Karpas-422 (cell line): ENCODE measurements around the gene ZNF770. TPM values are rescaled to one million over a fixed set of nuclear protein-coding genes. Genes with fewer than 3 reads are reported as not detected.

Source experiments
- DNase-seq: peaks from one replicate; pipeline ENCODE4 v3.0.0-alpha.2; 2015
- H2AFZ ChIP-seq: fragments of 200-600 bp; sonication (generic); 2 replicates; pipeline ENCODE4 v1.6.1; 2014; ENCODE audit warnings: antibody characterized with exemption, low read length, mixed read lengths
- H3K27ac ChIP-seq: fragments of 200-600 bp; sonication (generic); 2 replicates; pipeline ENCODE4 v1.5.1; 2014; ENCODE audit warnings: mild to moderate bottlenecking, low read length, moderate library complexity
- H3K27me3 ChIP-seq: fragments of 200-600 bp; sonication (generic); 2 replicates; pipeline ENCODE4 v1.6.1; 2014; ENCODE audit warnings: low read length, mixed read lengths
- H3K36me3 ChIP-seq: fragments of 200-600 bp; sonication (generic); 2 replicates; pipeline ENCODE4 v1.6.1; 2014; ENCODE audit warnings: low read length, mixed read lengths; ENCODE audit not compliant: insufficient read depth
- H3K4me1 ChIP-seq: fragments of 200-600 bp; sonication (generic); 2 replicates; pipeline ENCODE4 v1.6.1; 2014; ENCODE audit warnings: mild to moderate bottlenecking, low read length, mixed read lengths
- H3K4me2 ChIP-seq: fragments of 200-600 bp; sonication (generic); 2 replicates; pipeline ENCODE4 v1.6.1; 2014; ENCODE audit warnings: low read length, low read depth, mild to moderate bottlenecking; ENCODE audit not compliant: poor library complexity, severe bottlenecking
- H3K4me3 ChIP-seq: fragments of 200-600 bp; sonication (generic); 2 replicates; pipeline ENCODE4 v1.5.1; 2014; ENCODE audit warnings: mild to moderate bottlenecking, antibody characterized with exemption, low read length, mixed read lengths
- H3K79me2 ChIP-seq: fragments of 200-600 bp; sonication (generic); 2 replicates; pipeline ENCODE4 v1.6.1; 2014; ENCODE audit warnings: mild to moderate bottlenecking, low read length, mixed read lengths
- H3K9ac ChIP-seq: fragments of 200-600 bp; sonication (generic); 2 replicates; pipeline ENCODE4 v1.6.0; 2014; ENCODE audit warnings: low read length
- H3K9me2 ChIP-seq: fragments of 200-600 bp; sonication (generic), shearing (Covaris generic); replicated peaks from 2 replicates; pipeline ENCODE4 v1.6.0; 2014; ENCODE audit warnings: mild to moderate bottlenecking, low read length, moderate library complexity; ENCODE audit not compliant: insufficient read depth
- H3K9me3 ChIP-seq: fragments of 300-700, 200-600 bp; sonication (generic); 2 replicates; pipeline ENCODE4 v1.6.1; 2014; ENCODE audit warnings: low read length, mixed read lengths
- H4K20me1 ChIP-seq: fragments of 200-600 bp; sonication (generic); 2 replicates; pipeline ENCODE4 v1.6.1; 2014; ENCODE audit warnings: mild to moderate bottlenecking, antibody characterized with exemption, low read length, low read depth; ENCODE audit not compliant: insufficient read depth
- total RNA-seq: library from RNA; depleted of rRNA; stranded (reverse); fragments of >200 nt; shearing (Covaris generic); gene quantifications from 2 replicates; pipeline ENCODE4 v1.2.3, GENCODE V29; 2014; ENCODE audit warnings: low replicate concordance; rRNA removed

ZNF770 gene, protein sequence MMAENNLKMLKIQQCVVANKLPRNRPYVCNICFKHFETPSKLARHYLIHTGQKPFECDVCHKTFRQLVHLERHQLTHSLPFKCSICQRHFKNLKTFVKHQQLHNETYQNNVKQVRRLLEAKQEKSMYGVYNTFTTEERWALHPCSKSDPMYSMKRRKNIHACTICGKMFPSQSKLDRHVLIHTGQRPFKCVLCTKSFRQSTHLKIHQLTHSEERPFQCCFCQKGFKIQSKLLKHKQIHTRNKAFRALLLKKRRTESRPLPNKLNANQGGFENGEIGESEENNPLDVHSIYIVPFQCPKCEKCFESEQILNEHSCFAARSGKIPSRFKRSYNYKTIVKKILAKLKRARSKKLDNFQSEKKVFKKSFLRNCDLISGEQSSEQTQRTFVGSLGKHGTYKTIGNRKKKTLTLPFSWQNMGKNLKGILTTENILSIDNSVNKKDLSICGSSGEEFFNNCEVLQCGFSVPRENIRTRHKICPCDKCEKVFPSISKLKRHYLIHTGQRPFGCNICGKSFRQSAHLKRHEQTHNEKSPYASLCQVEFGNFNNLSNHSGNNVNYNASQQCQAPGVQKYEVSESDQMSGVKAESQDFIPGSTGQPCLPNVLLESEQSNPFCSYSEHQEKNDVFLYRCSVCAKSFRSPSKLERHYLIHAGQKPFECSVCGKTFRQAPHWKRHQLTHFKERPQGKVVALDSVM
- total RNA-seq = 22.3 and 47.5 TPM in 2 replicates

DNA sequence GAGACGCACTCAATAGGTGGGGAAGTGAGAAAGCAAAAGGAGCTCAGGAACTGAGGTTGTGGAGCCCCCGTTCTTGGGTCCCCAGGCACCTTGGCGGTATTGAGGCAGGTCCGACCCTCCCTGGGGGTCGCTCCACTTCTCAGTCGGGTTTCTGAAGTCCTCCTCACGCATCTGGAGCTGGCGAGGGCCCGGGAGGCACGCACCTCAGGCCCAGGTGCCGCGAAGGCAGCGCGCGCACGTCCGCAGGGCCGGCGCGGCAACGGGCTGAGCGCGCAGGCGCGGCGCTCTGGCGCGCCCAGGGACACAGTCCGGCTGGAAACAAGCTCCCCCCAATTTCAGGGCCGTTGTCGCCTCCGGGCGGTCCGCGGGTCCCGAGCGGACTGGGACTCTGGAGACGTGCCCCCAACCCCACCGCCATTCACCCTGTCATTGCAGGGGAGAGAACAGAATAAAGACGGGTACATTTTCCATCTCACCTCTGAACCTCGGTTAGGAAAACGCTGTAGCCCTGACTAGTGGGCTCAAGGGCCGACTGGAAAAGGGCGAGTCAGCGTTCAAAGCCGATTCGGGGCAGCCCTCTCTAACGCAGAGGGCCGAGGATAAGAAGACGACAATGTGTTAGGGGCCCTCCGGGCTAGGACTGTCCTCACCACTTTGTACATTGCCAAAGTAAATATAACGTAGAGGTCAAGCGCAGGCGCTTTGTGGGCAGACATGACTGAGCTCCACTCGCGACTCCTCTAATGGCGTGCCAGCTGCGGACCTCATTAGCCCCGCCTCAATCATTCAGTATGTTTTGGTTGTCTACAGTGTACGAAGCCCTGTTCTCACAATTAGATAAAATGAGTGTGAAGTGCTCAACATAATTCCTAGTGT lies at the start of gene ZNF770:
TSS of gene ZNF770 (minus strand) at position 261 of the 876 bp plus-strand sequence. CDS start 4,853 bp downstream, outside the sequence.
- no peaks in the 10 kb centered on the region for H3K27me3 ChIP-seq
- H3K79me2 ChIP-seq = peaks cover 46% of the 10 kb centered on the region
- H3K9me2 ChIP-seq = no peaks in the 10 kb centered on the region
- H3K27ac ChIP-seq = peak within 1 kb of the TSS; percentile 79
- peaks cover 35% of the 10 kb centered on the region for H3K4me1 ChIP-seq
- peak within 1 kb of the TSS; percentile 99 for H2AFZ ChIP-seq
- peak; percentile 94 for DNase-seq
- H4K20me1 ChIP-seq = peaks cover 18% of the 10 kb centered on the region
- H3K9ac ChIP-seq = peak within 1 kb of the TSS; percentile 98
- H3K9me3 ChIP-seq = no peaks in the 10 kb centered on the region
- peak within 1 kb of the TSS; percentile 98 for H3K4me3 ChIP-seq
- H3K36me3 ChIP-seq = peaks cover 21% of the 10 kb centered on the region; the same call in 1 of the 2 replicates
- H3K4me2 ChIP-seq = peak within 1 kb of the TSS; percentile 95

DNA sequence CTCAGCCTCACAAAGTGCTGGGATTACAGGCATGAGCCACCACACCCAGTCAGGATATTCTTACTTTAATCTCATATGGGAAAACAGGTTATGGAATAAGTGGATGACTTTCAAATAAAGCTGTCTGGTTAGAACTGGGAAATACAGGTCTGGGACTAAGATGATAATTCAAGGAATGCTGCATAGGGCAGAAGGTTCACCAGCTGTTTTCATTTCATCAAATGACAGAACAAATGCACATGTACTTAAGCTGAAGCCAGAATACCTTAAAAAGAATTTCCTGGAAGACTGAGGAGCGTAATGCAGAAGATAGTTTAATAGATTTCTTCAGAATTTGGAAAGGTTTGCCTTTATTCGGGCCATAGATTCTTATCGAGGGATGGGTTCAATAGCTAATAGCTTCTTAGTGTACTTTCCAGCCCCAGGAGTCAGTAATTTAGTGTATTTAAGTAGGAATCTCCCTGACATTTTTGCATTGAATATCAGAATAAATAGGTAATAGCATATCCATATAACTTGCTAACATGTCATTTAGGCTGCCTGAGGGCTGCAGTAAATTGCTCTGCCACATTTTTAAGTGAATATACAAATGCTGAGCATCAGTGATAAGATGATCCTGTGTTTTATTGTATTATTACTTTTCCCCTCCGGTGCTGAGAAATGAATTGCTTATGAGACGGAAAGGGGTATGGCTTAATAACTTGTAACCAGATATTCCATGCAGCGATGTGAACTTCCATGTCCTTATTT lies 40.3 kb upstream of the ZNF770 start:
- no peak for DNase-seq
- no peaks in the 10 kb centered on the region for H3K9me3 ChIP-seq
- H3K4me2 ChIP-seq = no peak overlapping the region
- H3K27ac ChIP-seq = no peak overlapping the region
- no peak overlapping the region for H2AFZ ChIP-seq
- H3K27me3 ChIP-seq = no peaks in the 10 kb centered on the region
- no peaks in the 10 kb centered on the region for H4K20me1 ChIP-seq
- H3K36me3 ChIP-seq = no peaks in the 10 kb centered on the region
- no peak overlapping the region for H3K4me3 ChIP-seq
- no peaks in the 10 kb centered on the region for H3K9me2 ChIP-seq
- no peaks in the 10 kb centered on the region for H3K4me1 ChIP-seq
- H3K9ac ChIP-seq = no peak overlapping the region
- H3K79me2 ChIP-seq = no peaks in the 10 kb centered on the region

DNA sequence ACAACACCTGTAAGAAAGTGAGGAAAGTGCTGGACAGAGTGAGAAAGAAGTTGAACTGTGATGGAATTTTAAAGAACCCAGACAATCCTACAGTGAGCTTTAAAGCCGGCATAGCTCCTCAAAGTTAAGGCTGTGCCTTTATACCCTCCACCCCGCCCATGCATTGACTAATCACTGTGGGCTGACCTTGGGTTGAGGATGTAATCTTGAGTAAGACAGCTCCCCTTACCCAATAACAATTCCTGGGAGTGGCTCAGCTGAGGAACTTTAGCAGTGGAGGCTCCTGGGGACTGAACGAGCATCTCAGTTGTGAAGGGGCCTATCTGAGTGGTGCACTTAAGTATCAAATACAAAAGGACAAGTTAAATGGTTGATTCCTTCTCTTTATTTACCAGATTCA lies 35.7 kb upstream of the ZNF770 start:
- H3K27me3 ChIP-seq = no peaks in the 10 kb centered on the region
- no peaks in the 10 kb centered on the region for H3K9me3 ChIP-seq
- H3K4me2 ChIP-seq = no peak overlapping the region
- no peaks in the 10 kb centered on the region for H3K4me1 ChIP-seq
- no peak overlapping the region for H3K9ac ChIP-seq
- H3K36me3 ChIP-seq = no peaks in the 10 kb centered on the region
- H3K9me2 ChIP-seq = no peaks in the 10 kb centered on the region
- no peak overlapping the region for H2AFZ ChIP-seq
- H4K20me1 ChIP-seq = no peaks in the 10 kb centered on the region
- H3K4me3 ChIP-seq = no peak overlapping the region
- no peak for DNase-seq
- no peak overlapping the region for H3K27ac ChIP-seq
- no peaks in the 10 kb centered on the region for H3K79me2 ChIP-seq

DNA sequence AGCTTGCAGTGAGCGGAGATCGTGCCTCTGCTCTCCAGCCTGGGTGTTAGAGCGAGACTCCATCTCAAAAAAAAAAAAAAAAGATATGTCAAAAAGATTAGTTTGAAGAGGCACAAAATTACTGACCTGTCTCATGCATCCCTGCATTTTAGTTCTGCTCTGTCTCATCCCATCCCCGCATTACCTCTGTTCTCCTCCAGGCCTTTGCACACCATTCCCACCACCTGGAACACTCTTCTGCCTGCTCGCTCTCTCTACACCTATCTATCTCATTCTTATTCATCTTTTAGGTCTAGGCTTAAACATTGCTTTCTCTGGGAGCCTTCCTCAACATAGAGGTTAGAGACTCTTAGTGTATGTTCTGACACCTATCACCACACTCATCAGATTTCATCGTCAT lies 32.9 kb upstream of the ZNF770 start:
- Histone ChIP-seq H3K9me3 (no peaks in the 10 kb centered on the region), H3K9me2 (no peaks in the 10 kb centered on the region), H3K27ac (no peak overlapping the region), H3K4me3 (no peak overlapping the region), H3K27me3 (no peaks in the 10 kb centered on the region), H2AFZ (no peak overlapping the region), H4K20me1 (no peaks in the 10 kb centered on the region), H3K4me2 (no peak overlapping the region), H3K79me2 (no peaks in the 10 kb centered on the region), H3K36me3 (no peaks in the 10 kb centered on the region), H3K4me1 (no peaks in the 10 kb centered on the region), H3K9ac (no peak overlapping the region)
- DNase-seq = no peak

DNA sequence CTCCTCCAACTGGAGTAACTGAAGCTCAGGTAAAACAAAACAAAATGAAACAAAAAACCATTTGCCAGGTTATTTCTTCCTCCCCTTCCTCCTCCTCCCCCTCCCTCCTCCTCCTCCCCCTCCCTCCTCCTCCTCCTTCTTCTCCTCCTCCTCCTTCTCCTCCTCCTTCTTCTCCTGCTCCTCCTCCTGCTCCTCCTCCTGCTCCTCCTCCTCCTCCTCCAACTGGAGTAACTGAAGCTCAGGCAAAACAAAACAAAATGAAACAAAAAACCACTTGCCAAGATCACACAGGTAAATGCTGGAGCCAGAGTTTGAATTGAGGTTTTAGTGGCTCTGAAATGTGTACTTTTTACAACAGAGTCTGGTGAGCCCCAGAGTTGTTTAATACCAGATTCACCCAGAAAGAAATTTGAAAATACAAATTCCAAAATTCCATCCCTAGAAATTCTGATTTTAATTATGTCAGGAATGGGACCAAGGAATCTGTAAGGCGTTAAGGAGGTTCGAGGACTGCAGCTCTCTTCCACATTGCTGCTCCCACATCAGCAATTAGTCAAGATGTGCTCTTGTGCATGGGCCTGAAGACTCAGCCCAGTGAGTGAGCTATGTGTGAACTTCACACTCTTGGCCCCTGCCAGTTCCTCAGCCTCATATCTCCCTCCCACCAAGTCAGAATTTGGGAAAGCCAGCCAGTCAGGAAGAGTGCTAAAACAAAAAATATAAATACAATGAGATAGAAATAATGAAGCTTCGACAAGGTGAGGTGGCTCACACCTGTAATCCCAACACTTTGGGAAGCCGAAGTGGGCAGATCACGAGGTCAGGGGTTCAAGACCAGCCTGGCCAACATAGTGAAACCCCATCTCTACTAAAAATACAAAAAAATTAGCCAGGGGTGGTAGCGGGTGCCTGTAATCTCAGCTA lies 31.6 kb upstream of the ZNF770 start:
- Histone ChIP-seq H4K20me1 (no peaks in the 10 kb centered on the region), H3K36me3 (no peaks in the 10 kb centered on the region), H3K9me3 (no peaks in the 10 kb centered on the region), H3K9ac (no peak overlapping the region), H3K4me1 (no peaks in the 10 kb centered on the region), H2AFZ (no peak overlapping the region), H3K4me2 (no peak overlapping the region), H3K79me2 (no peaks in the 10 kb centered on the region), H3K4me3 (no peak overlapping the region), H3K9me2 (no peaks in the 10 kb centered on the region), H3K27ac (no peak overlapping the region), H3K27me3 (no peaks in the 10 kb centered on the region)
- no peak for DNase-seq

DNA sequence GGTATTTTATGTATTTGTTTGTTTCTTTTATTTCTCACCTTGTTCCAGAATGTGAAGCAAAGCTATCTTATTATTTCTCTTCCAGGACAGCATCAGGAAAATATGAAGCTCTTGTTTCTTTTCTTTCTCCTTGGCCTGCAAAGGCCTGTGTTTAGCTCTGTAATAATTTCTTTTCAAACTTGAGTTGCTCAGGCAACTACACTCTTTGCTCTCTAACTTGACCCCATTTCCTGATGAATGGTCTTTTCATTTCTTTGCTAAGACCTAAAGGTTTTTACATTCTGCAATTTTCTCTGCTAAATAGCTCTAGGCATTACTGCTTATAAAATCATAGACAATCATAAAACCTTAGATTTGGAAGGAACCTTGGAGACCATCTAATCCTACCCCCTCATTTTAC lies 26.2 kb upstream of the ZNF770 start:
- no peaks in the 10 kb centered on the region for H3K79me2 ChIP-seq
- no peaks in the 10 kb centered on the region for H3K27me3 ChIP-seq
- H4K20me1 ChIP-seq = no peaks in the 10 kb centered on the region
- H3K4me3 ChIP-seq = no peak overlapping the region
- H3K4me2 ChIP-seq = no peak overlapping the region
- no peak overlapping the region for H2AFZ ChIP-seq
- H3K9ac ChIP-seq = no peak overlapping the region
- H3K27ac ChIP-seq = no peak overlapping the region
- no peaks in the 10 kb centered on the region for H3K4me1 ChIP-seq
- H3K9me3 ChIP-seq = no peaks in the 10 kb centered on the region
- DNase-seq = no peak
- H3K36me3 ChIP-seq = no peaks in the 10 kb centered on the region
- no peaks in the 10 kb centered on the region for H3K9me2 ChIP-seq

DNA sequence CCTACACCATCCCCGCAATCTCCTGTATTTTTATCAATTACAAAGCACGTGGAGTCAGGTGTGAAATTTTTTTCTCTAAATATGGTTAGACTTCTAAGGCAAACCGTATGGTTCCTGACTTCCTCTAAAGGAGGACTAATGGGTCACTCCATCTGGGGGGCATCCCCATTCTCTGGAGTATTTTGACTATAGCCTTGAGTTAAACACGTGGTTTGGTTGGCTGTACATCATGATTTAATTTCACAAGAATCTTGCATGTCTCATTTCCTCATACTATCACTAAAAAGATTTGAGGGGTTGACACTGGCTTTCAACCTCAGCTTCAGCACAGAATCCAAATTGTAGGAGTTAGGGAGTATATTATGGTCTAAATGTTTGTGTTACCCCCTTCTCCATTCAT lies 25.3 kb upstream of the ZNF770 start:
- Histone ChIP-seq H3K9me2 (no peaks in the 10 kb centered on the region), H3K4me1 (no peaks in the 10 kb centered on the region), H3K9me3 (no peaks in the 10 kb centered on the region), H3K79me2 (no peaks in the 10 kb centered on the region), H3K27ac (no peak overlapping the region), H3K27me3 (no peaks in the 10 kb centered on the region), H3K4me3 (no peak overlapping the region), H3K4me2 (no peak overlapping the region), H4K20me1 (no peaks in the 10 kb centered on the region), H3K9ac (no peak overlapping the region), H3K36me3 (no peaks in the 10 kb centered on the region), H2AFZ (no peak overlapping the region)
- no peak for DNase-seq
